ENCODE data around the gene CLMN. TPM values are rescaled to one million over a fixed set of nuclear protein-coding genes. Genes with fewer than 3 reads are reported as not detected.

The CLMN gene
- total and polyA plus RNA-seq, 2 of the 8 experiments (the other 6 are each of a cell fraction or from before 2014, with no cell fraction given) = 1.6 to 8.2 TPM

GRCh38 chr14:95315579-95315978 is 4.1 kb downstream of the CLMN start:
- ChIA-PET CTCF (ENCODE audit: partially characterized antibody) (interaction anchor here (0.8 to 1.4 kb wide), 2 partner anchors 102 to 198 kb away, joined by 3 read pairs; no protein-coding TSS in a partner anchor), POLR2A (ENCODE audit: partially characterized antibody) (interaction anchor here (1.1 kb wide), 1 partner anchor 10 kb away, joined by 4 read pairs; no protein-coding TSS in a partner anchor)
- Histone ChIP-seq H2AK5ac (ENCODE audit: low read depth, low read length) (no peak overlapping the region), H4K91ac (replicated peaks; ENCODE audit: insufficient read length, low read length) (no peak overlapping the region), H4K5ac (ENCODE audit: insufficient read length, low read depth, low read length) (no peak overlapping the region), H2BK15ac (ENCODE audit: low read length) (no peak overlapping the region), H3K79me2 (ENCODE audit: control insufficient read depth in 1 of 2, insufficient read depth in 2 of 2, low read length in 2 of 2) (no peaks in the 10 kb centered on the region), H2BK5ac (ENCODE audit: low read depth, low read length) (no peak overlapping the region), H2BK12ac (ENCODE audit: low read depth, low read length) (no peak overlapping the region), H3K56ac (replicated peaks; ENCODE audit: insufficient read length, low read depth, low read length) (no peak overlapping the region), H3K9me3 (ENCODE audit: insufficient read depth in 2 of 2, low read depth in 1 of 2, low read length in 1 of 2) (no peaks in the 10 kb centered on the region), H3K23me2 (ENCODE audit: low read depth, low read length) (peaks cover 7% of the 10 kb centered on the region; the same call in 1 of the 2 replicates), H3K4ac (replicated peaks; ENCODE audit: insufficient read length, low read depth, low read length) (no peak overlapping the region), H3K4me3 (ENCODE audit: extremely low read depth in 1 of 4, insufficient read depth in 2 of 4, low read depth in 3 of 4, low read length in 4 of 4) (no peak overlapping the region), H2BK20ac (ENCODE audit: low read length) (no peak overlapping the region), H3K4me2 (ENCODE audit: insufficient read depth in 1 of 2, low read depth in 2 of 2, low read length in 2 of 2) (no peak overlapping the region), H3K36me3 (ENCODE audit: control insufficient read depth in 2 of 4, insufficient read depth in 4 of 4, low read length in 3 of 4) (no peaks in the 10 kb centered on the region), H3K18ac (ENCODE audit: extremely low read depth, low read length) (no peak overlapping the region), H3K79me1 (ENCODE audit: low read depth, low read length) (peaks cover 3% of the 10 kb centered on the region; the same call in 1 of the 2 replicates), H2BK120ac (replicated peaks; ENCODE audit: low read depth, low read length) (no peak overlapping the region), H4K8ac (ENCODE audit: extremely low read depth, insufficient read depth, low read length) (no peak overlapping the region), H3K9ac (replicated peaks in 1 of 4; ENCODE audit: extremely low read depth in 1 of 4, low read depth in 3 of 4, low read length in 3 of 4) (no peak overlapping the region), H3K27me3 (replicated peaks in 1 of 4; ENCODE audit: control insufficient read depth in 3 of 4, extremely low read depth in 1 of 4, insufficient read depth in 3 of 4, low read length in 3 of 4) (peaks cover 0 to 12% (median 11%) of the 10 kb centered on the region in 4 experiments; a peak in 5 of 7 replicates), H2AFZ (ENCODE audit: low read length) (no peak overlapping the region), H3K14ac (ENCODE audit: insufficient read length) (no peak overlapping the region), H3K27ac (ENCODE audit: low read depth, low read length) (no peak overlapping the region), H4K20me1 (replicated peaks in 1 of 2; ENCODE audit: control insufficient read depth in 1 of 2, insufficient read depth in 2 of 2, low read length in 2 of 2) (peaks cover 0 to 4% of the 10 kb centered on the region in 2 experiments), H3K4me1 (replicated peaks in 1 of 4; ENCODE audit: control insufficient read depth in 3 of 4, insufficient read depth in 4 of 4, low read length in 3 of 4) (peaks cover 0 to 6% (median 3%) of the 10 kb centered on the region in 4 experiments; a peak in 4 of 7 replicates), H3K23ac (ENCODE audit: insufficient read length) (no peak overlapping the region)
- FAIRE-seq = no peak
- 90% methylated on average over 7 of the region's 7 CpGs; no CpG with 5 or more reads in 1 of the 2 experiments for WGBS, 2 experiments (ENCODE audit: extremely low coverage in 1 of 2, insufficient coverage in 1 of 2, insufficient read length in 1 of 2, insufficient replicate concordance in 2 of 2, low coverage in 1 of 2, low lambda C conversion rate in 2 of 2, missing lambda C conversion rate in 1 of 2)
- DNase-seq (ENCODE audit: low read depth in 1 of 2, low spot score in 2 of 2) = no peak
- TF ChIP-seq SIX5 (IDR thresholded peaks at IDR 0.05; ENCODE audit: low read depth, low read length) (no peak), TBP (IDR thresholded peaks at IDR 0.05; ENCODE audit: low read depth, low read length) (no peak), FOSL1 (IDR thresholded peaks at IDR 0.05; ENCODE audit: insufficient read depth, low read depth, low read length) (no peak), HDAC2 (IDR thresholded peaks at IDR 0.05; ENCODE audit: borderline replicate concordance in 1 of 2, low read depth in 2 of 2, low read length in 2 of 2) (no peak), BRCA1 (IDR thresholded peaks at IDR 0.05; ENCODE audit: low read depth, low read length) (no peak), KDM5A (IDR thresholded peaks at IDR 0.05; ENCODE audit: low read length) (no peak), ZNF274 (IDR thresholded peaks at IDR 0.05; ENCODE audit: borderline replicate concordance, extremely low read depth, low read length) (no peak), POLR2A (IDR thresholded peaks at IDR 0.05; ENCODE audit: control extremely low read depth in 1 of 2, low read depth in 2 of 2, low read length in 2 of 2) (no peak), SP1 (IDR thresholded peaks at IDR 0.05; ENCODE audit: low read depth, low read length) (no peak), ATF3 (IDR thresholded peaks at IDR 0.05; ENCODE audit: insufficient read depth, low read depth, low read length) (no peak), CTCF (IDR thresholded peaks at IDR 0.05; ENCODE audit: control extremely low read depth in 1 of 3, insufficient read depth in 1 of 3, low read depth in 1 of 3, low read length in 3 of 3) (no peak)

Data from H1 (cell line).